ENCODE results near the gene TRPC4AP. TPM values are rescaled to one million over a fixed set of nuclear protein-coding genes. Genes with fewer than 3 reads are reported as not detected.
"Not testable (repeated sequence)": the region's sequence is repeated elsewhere in the genome, so short reads cannot be mapped to it uniquely, and the experiment has no call there.

Gene TRPC4AP, protein sequence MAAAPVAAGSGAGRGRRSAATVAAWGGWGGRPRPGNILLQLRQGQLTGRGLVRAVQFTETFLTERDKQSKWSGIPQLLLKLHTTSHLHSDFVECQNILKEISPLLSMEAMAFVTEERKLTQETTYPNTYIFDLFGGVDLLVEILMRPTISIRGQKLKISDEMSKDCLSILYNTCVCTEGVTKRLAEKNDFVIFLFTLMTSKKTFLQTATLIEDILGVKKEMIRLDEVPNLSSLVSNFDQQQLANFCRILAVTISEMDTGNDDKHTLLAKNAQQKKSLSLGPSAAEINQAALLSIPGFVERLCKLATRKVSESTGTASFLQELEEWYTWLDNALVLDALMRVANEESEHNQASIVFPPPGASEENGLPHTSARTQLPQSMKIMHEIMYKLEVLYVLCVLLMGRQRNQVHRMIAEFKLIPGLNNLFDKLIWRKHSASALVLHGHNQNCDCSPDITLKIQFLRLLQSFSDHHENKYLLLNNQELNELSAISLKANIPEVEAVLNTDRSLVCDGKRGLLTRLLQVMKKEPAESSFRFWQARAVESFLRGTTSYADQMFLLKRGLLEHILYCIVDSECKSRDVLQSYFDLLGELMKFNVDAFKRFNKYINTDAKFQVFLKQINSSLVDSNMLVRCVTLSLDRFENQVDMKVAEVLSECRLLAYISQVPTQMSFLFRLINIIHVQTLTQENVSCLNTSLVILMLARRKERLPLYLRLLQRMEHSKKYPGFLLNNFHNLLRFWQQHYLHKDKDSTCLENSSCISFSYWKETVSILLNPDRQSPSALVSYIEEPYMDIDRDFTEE
- 45.9 TPM for total RNA-seq

DNA sequence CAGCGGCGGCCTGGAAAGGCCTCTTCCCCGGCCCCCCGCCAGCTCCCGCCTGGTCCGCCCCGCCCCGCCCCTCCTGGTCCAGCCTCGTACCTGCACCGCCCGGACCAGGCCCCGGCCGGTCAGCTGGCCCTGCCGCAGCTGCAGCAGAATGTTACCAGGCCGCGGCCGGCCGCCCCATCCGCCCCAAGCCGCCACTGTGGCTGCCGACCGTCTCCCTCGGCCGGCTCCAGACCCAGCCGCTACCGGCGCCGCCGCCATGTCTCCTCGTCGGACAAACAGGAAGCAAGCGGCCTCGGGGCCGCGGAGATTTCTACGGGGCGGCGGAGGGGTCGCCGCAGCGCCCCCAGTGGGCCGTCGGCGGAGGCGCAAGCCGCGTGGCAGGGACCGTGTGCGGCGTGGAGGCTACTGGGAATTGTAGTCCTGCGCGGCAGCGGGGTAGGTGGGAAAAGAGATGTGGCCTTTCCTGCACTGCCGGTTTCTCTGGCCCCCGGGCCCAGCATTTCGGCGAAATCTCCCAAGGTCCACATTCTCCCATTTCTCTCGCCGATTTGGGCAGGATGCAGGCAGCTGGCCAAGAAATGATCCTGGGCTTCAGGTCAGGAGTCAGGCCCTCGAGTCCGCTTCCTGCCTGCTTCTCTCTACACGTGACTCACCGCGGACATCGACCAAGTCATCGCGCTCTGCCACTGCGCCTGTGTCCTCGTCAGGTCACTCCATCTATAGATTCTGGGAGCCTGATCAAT is at the start of gene TRPC4AP:
TSS of gene TRPC4AP (minus strand) at position 284 of the 743 bp plus-strand sequence. CDS start at position 258, 26 bp downstream.
- peak; percentile 80 for DNase-seq

DNA sequence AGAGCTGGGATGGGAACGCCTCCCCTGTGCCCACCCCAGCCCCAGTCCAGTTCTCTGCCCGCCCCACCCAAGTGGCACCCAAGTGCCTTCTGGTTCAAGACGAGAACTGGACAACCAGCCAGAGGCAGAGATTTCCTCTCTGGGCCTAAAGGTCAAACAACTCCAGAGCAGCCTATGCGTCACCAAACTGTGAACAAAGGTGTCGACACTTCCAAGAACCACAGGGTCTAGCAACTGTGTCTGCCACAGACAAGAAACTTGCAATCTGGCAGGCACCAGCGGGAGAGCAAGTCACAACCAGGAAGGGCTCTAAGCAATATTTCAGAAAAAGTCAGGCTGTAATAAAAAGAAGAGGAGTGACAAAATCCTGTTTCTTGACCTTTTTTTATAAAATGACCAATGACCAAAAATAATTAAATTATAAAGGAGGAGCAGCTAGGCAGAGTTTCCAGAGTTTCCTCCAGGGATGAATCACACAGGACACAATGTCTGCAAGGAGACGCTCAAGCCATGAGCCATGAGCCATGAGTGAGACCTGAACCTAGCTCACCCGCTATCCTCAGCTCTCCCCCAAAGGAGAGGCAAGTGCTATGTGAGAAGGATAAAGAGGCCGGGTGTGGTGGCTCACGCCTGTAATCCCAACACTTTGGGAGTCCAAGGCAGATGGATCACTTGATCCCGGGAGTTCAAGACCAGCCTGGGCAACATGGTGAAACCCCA is 43.4 kb upstream of the TRPC4AP start:
- DNase-seq, result no peak

DNA sequence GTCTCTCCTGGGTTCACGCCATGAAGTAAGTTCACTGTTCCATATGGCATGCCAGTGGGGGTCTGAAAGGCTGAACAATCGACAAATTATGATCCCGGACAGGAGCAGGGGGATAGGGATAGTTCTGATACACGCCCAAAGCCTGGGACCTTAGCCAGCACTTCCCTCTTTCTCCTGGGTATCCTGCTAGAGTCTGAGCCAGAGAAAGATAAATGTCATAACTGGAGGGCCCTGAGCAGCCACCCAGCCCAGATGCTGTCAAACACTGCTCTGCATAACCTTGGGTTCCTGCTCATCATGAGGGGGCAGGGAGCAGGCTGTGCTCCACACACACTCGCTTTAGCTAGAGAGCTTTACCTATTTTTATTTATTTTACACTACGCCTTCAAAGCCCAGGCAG is 42.3 kb upstream of the TRPC4AP start:
- no peak for DNase-seq

DNA sequence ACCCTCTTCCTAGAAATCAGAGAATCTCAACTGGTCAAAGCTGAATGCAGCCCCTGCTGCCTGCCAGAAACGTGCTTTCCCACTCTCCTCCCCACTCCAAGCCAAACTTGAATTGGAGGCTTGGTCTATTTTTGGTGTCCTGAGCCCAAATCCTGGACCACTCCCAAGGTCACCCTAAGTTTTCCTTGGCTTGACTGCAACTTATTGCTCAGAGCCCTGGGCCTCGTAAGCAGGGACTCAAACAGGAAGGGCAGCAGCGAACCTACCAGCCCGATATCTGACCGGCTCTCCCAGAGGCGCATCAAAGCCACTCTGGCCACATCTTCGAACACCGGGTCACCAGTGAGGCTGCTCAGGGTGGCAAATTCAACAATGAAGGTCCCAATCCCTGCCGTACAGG is 41.9 kb upstream of the TRPC4AP start:
- DNase-seq, result no peak

DNA sequence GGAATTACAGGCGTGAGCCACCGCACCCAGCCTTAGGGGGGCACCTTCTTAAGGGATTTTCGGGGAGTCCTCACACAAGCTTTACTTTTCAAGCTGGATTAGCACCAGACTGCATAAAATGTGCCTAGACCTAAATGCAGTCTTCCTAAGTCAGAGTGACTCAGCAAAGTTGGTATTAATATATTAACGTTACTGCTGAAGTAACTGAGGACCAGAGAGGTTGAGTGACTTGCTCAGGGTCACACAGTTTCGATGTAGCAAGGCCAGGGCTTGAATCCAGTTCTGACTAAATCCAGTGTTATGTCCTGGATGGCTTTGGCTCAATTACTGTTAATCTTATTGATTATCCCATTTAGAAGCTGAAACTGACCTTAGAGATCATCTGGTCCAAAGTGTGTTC is 41.1 kb upstream of the TRPC4AP start:
- no peak for DNase-seq

DNA sequence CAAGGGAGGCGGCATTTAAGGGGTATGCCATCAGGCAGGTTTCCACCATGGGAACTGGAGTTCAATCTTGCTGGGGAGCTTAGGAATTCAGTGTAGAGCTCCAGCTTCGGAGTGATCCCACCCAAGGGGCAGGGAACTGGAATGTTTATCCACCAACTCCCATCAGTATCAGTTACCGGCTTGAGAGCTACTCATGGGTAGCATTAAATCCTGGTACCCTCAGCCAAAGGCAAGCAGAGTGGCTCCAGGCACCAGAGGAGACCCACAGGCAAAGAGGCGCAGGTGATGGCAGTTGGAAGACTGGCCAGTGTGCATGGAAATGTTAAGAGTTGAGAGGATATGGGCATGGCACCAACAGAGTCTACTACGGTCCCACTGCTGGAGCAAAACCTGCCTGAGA is 40.4 kb upstream of the TRPC4AP start:
- no peak for DNase-seq

DNA sequence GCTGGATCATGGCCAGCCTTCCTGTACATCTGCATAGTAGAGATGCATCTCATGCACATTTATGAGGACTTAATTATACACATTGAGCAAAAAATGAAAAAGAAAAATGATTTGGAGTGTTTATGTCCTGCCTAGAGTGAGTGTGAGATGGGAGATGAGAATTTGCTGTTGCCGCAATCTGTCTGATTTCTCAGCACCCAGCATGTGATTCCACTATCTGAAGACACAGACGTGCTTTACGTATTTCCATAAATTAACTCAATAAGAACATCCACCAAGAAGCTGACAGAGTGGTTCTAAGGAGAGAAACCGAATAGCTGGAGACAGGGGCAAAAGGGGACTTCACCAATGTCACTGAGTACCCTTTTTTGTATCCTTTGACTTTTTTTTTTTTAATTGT is 39.3 kb upstream of the TRPC4AP start:
- no peak for DNase-seq

DNA sequence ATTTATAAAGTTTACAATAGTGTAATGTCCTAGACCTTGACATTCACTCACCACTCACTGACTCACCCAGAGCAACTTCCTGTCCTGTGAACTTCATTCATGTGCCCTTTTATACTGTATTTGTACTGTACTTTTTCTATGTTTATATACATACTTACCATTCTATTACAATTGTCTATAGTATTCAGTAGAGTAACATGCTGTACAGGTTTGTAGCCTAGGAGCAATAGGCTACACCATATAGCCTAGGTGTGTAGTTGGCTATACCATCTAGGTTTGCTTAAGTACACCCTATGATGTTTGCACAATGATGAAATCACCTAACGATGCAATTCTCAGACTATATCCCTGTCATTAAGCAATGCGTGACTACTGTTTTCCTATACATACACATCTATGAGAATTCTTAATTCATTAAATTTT is 37.1 kb upstream of the TRPC4AP start:
- DNase-seq, result no peak

DNA sequence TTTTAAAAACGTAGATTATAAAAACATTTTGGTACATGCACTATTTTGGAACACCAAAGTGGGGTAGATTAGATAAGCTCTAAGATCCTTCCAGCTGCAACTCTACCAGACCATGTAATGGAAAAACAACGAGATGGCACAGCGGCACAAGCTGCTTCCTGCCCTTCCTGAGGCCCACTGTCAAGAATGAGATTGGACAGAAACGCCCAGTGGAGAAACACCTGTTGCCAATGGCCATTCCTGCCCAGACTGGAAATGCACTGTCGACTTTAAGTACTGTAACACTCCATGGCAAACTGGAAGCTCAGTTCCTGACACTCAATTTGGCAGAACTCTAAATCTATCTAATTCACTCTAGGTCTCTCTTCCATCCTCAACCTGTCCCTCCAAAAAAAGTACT is 33.1 kb upstream of the TRPC4AP start:
- no peak for DNase-seq

DNA sequence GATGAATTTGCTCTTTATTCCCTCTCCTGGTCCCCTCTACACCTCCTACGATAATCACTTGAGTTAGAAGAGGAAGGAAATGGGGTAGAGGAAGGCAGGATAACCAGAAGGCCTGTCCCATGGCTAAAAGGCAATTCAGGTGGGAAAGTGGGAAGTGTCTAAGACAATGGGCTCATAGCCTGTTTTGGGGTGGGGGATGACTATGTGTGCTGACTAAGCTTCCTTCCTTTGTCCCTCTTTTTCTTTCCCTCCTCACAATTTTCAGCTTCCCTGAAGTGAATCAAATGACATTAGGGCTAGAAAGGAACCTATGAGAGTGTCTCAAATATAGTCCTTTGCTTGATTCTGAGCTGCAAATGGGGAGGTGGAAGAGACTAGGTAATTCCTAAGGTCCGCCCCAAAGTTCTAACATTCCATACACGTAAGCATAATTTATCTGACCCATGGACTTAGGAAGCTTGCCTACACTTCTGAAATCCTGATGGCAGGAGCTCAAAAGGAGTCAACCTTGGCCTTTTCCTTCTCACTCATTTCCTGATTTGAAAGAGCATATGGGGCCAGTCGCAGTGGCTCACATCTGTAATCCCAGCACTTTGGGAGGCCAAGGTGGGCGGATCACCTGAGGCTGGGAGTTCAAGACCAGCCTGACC is 30.3 kb upstream of the TRPC4AP start:
- DNase-seq, result no peak

DNA sequence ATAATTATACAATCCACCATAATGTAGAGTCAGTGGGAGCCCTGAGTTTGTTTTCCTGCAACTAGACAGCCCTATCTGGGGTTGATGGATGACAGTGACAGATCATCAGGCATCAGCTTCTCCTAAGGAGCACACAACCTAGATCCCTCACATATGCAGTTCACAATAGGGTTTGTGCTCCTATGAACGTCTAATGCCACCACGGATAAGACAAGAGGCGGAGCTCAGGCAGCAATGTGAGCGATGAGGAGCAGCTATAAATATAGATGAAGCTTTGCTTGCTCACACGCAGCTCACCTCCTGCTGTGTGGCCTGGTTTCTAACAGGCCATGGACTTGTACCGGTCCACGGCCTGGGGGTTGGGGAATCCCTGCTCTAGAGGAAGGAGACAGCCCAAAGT is 28.6 kb upstream of the TRPC4AP start:
- no peak for DNase-seq

DNA sequence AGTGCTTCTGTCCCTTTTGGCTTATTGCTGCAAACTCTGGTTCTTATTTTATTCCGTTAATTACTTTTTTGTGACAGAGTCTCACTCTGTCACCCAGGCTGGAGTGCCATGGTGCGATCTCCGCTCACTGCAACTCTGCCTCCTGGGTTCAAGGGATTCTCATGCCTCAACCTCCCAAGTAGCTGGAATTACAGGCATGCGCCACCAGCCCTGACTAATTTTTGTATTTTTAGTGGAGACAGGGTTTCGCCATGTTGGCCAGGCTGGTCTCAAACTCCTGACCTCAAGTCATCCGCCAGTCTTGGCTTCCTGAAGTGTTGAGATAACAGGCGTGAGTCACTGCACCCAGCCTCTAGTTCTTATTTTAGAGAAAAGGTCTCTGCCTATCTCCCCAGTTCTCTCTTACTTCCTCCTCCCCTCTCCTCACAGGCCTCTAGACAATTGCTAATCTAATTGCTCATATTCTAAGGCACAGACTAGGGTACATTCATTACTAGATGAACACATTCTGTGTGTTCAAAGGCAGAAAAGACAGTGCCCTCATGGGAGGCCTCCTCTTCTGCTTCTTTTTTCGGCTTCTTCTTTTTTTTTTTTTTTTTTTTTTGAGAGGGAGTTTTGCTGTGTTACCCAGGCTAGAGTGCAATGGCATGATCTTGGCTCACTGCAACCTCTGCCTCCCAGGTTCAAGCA is 27.6 kb upstream of the TRPC4AP start:
- no peak for DNase-seq

DNA sequence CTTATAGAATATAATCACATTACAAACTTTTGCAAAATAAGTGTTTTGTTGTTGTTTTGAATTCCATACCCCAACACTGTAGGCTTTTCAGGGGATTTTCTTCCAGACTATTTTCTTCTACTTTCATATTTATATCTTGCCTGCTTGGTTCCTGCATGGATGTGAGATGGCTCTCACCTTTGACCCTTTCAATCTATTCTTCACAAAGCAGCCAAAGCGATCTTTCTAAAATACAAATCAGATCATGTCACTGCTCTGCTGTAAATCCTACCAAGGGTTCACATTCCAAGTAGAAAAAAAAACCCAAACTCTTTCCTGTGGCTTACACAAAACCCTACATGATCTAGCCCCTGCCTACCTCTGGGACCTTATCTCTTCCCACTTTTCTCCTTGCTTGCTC is 25.0 kb upstream of the TRPC4AP start:
- DNase-seq, result no peak

DNA sequence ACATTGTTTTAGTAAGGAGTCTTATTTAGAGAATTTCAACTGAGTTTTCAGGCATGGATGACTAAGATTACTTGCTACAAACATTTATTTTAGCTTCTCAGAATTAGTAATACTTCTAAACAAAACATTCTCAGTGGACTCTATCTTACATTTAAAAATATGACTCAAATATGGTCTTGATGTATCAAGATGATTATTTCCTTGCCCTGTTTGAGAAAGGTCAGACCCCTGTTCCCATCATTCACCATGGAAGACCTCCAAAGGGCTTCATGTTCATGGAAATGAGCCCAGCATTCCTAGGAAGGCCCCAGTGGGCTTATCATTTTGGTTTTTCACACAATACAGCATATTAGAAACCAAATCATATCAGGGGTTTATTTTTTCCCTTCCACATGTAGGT is 24.6 kb upstream of the TRPC4AP start:
- no peak for DNase-seq

DNA sequence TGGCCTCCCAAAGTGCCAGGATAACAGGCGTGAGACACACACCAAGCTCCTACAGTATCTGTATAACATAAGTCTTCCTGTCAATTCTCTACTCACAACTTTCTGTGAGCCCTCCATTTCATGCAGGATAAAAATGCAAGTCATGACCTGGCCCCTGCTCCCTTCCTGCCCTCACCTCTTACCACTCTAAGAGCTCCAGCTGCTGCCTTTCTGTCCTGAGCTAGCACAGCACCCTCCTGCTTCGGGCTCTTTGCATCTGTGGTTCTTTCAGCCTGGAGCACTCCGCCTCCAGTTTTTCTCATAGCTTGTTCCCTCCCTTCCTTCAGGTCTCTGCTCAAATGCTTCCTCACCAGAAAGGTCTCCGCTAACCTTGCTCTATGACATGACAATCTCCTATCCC is 23.7 kb upstream of the TRPC4AP start:
- DNase-seq, result no peak

DNA sequence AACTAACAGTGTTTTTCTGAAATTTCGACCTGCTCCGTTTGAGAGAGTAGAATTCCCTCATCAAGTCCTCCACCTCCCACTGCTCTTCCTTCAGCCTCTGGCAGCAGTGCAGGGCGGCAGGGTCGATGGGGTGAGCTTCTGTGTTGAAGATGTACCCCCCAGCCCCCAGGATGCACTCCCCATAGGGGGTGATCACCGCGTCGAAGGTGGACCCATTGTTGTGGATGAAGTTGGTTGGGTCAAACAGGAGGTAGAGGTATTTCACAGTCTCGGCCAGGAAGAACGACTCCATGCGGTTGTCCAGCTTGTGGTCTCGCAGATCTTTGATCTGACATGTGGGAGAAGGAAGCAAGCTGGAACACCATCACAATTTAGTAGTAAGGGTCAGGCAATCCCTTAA is 23.0 kb upstream of the TRPC4AP start:
- DNase-seq, result no peak

DNA sequence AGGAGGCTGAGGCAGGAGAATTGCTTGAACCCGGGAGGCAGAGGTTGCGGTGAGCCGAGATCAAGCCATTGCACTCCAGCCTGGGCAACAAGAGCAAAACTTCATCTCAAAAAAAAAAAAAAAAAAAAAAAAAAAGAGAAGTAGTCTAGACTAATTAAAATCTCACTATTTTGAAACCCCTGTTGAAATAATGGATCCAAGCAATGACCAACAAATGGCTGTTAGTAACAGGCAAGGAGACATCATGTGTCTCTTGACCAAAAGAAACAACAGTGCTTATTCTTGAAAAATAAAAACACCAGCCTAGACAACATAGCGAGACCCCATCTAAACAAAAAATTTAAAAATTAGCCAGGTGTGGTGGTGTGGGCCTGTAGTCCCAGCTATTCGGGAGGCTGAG is 19.7 kb upstream of the TRPC4AP start:
- not testable (repeated sequence) for DNase-seq

DNA sequence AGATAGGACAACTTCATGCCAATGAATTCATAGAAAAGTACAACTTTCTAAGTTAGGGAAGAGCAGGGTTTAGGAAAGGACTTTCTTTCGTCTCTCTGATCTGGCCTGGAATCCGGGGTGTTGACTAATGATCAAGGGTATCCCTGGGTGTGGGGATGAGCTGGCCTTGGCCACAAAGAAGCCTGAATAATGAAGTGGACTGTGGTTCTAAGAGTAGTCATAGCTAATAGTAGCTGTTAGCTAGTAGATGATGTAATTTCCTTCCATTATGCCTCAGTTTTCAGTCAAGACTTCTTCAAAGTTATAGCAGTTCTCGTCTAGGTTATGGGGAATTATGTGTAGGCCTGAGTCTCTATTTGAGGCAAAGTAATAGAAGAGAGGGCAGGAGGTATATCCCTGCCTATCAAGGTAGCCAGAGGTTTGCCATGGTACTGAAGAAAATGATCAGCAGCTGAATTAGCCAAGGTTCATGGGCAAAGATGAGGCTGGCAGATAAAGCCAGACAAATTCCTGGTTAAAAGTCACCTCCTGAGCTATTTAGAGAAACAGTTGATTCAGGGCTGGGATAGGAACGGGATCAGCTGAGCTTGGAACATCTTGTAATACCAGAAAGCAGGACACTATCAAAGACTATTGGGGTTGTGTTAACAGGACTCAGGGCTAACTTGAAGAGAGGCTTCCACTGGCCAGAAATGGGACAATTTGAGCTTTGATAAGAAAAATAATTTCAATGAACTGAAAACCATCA is 18.7 kb upstream of the TRPC4AP start:
- DNase-seq, result no peak

DNA sequence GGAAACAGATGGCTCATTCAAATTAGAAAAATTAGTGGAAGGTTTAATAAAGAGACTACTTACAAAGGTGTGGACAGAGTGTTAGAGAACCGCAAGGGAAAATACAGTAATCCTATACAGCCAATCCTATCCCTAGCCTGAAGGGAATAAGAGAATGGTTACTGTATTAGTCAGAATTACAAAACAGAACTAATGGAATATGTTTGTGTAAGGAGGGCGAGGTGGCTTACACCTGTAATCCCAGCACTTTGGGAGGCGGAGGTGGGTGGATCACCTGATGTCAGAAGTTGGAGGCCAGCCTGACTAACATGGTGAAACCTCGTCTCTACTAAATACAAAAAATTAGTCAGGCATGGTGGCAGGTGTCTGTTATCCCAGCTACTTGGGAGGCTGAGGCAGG is 16.3 kb upstream of the TRPC4AP start:
- no peak for DNase-seq

DNA sequence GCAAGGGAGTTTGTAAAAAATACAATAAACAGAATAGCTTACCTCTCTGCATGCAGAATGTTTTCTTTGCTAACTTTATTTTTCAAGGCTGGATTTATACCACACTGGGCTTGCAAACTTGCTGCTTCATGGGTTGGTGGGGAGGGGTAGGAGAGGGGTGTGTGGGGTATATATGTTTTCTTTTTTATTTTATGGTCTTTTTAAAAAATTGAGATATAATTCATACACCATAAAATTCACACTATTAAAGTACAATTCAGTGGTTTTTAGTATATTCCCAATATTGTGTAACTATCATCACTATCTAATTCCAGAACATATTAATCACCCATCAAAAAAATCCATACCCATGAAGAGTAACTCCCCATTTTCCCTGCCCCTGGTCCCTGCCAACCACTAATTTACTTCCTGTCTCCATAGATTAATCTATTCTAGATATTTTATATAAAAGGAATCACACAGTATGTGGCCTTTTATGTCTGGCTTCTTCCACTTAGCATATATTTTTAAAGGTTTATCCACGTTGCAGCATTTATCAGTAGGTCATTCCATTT is 14.3 kb upstream of the TRPC4AP start:
- no peak for DNase-seq

Measured in occipital lobe (tissue), 2 donors.